Renal cortical epithelial cell (primary cell): ENCODE results near the gene KRT85. TPM values are rescaled to one million over a fixed set of nuclear protein-coding genes. Genes with fewer than 3 reads are reported as not detected.

Experiments used
- DNase-seq: peaks from one replicate; pipeline ENCODE4 v3.0.0-alpha.2; 2011; ENCODE audit warnings: low read depth
- total RNA-seq: library from RNA; depleted of rRNA; stranded (reverse); fragments of >200 nt; gene quantifications from 2 replicates; pipeline ENCODE4 v1.2.3, GENCODE V29; 2014

The KRT85 gene
- total RNA-seq, 1 donor from 2014 or later, result not detected

GRCh38 chr12:52367876-52368275, 595 bp upstream of the KRT85 start:
- DNase-seq, result peak; percentile 58

GRCh38 chr12:52364901-52365489, 2.3 kb downstream of the KRT85 start:
- DNase-seq, result no peak

- DNase-seq, result no peak
These were observed 3.2 kb downstream of the KRT85 start for GRCh38 chr12:52364061-52364460.

- no peak for DNase-seq
These were observed 4.1 kb downstream of the KRT85 start for GRCh38 chr12:52363111-52363679.

- no peak for DNase-seq
These were observed 5.1 kb downstream of the KRT85 start for GRCh38 chr12:52362118-52362726.

- DNase-seq, result no peak
These were observed 5.7 kb downstream of the KRT85 start for GRCh38 chr12:52361553-52361952.

- no peak for DNase-seq
These were observed 6.5 kb downstream of the KRT85 start for GRCh38 chr12:52360663-52361271.

GRCh38 chr12:52360106-52360662, 7.1 kb downstream of the KRT85 start:
- DNase-seq, result no peak

GRCh38 chr12:52359621-52360061, 7.6 kb downstream of the KRT85 start:
- no peak for DNase-seq

GRCh38 chr12:52358575-52359350, 8.5 kb downstream of the KRT85 start:
- DNase-seq, result no peak

GRCh38 chr12:52356762-52357580, 10.3 kb downstream of the KRT85 start:
- DNase-seq, result no peak

GRCh38 chr12:52356031-52356761, 11.1 kb downstream of the KRT85 start:
- DNase-seq, result no peak

- DNase-seq, result no peak
These were observed 12.1 kb downstream of the KRT85 start for GRCh38 chr12:52355176-52355575.

- DNase-seq, result no peak
These were observed 13.1 kb downstream of the KRT85 start for GRCh38 chr12:52354200-52354599.

GRCh38 chr12:52353766-52354165, 13.5 kb downstream of the KRT85 start:
- no peak for DNase-seq

GRCh38 chr12:52352951-52353350, 14.3 kb downstream of the KRT85 start:
- DNase-seq, result no peak

GRCh38 chr12:52351196-52352059, 15.9 kb downstream of the KRT85 start:
- no peak for DNase-seq

GRCh38 chr12:52350786-52351185, 16.5 kb downstream of the KRT85 start:
- no peak for DNase-seq

GRCh38 chr12:52350021-52350620, 17.2 kb downstream of the KRT85 start:
- DNase-seq, result no peak
